Loucy (cell line): Measurements from ENCODE around the gene TRAPPC4.

Source experiments
- H2AFZ ChIP-seq: fragments of 200-600 bp; sonication (generic); 2 replicates; pipeline ENCODE4 v1.6.0; 2016; ENCODE audit warnings: antibody characterized with exemption, mild to moderate bottlenecking, low read length, moderate library complexity
- H3F3A ChIP-seq: fragments of 200-600 bp; 2 replicates; pipeline ENCODE4 v1.6.0; 2016; ENCODE audit warnings: antibody characterized with exemption, low read depth, mild to moderate bottlenecking
- H3K27me3 ChIP-seq: fragments of 200-600 bp; sonication (generic); 2 replicates; pipeline ENCODE4 v1.6.1; 2014; ENCODE audit warnings: low read length, mild to moderate bottlenecking; ENCODE audit not compliant: insufficient read depth, poor library complexity, severe bottlenecking
- H3K36me3 ChIP-seq: fragments of 200-600 bp; sonication (generic); 2 replicates; pipeline ENCODE4 v1.6.1; 2016; ENCODE audit warnings: low read length; ENCODE audit not compliant: insufficient read depth
- H3K4me1 ChIP-seq: fragments of 200-600 bp; sonication (generic); 2 replicates; pipeline ENCODE4 v1.5.1; 2014; ENCODE audit warnings: low read length, mild to moderate bottlenecking; ENCODE audit not compliant: insufficient read depth, poor library complexity, severe bottlenecking
- H3K4me2 ChIP-seq: fragments of 200-600 bp; sonication (generic); 2 replicates; pipeline ENCODE4 v1.6.0; 2014; ENCODE audit warnings: antibody characterized with exemption, low read length, low read depth, mild to moderate bottlenecking; ENCODE audit not compliant: poor library complexity, severe bottlenecking
- H3K4me3 ChIP-seq: fragments of 200-600 bp; sonication (generic); 2 replicates; pipeline ENCODE4 v1.5.1; 2014; ENCODE audit warnings: low read length, mild to moderate bottlenecking, mixed read lengths; ENCODE audit not compliant: poor library complexity, severe bottlenecking
- H3K79me2 ChIP-seq: fragments of 200-600 bp; sonication (generic); 2 replicates; pipeline ENCODE4 v1.6.1; 2014; ENCODE audit warnings: low read length; ENCODE audit not compliant: insufficient read depth
- H3K9ac ChIP-seq: fragments of 200-600 bp; sonication (generic); 2 replicates; pipeline ENCODE4 v1.6.0; 2014; ENCODE audit warnings: mild to moderate bottlenecking, low read depth, low read length, moderate library complexity; ENCODE audit not compliant: poor library complexity, severe bottlenecking
- H3K9me2 ChIP-seq: fragments of 200-600 bp; sonication (generic); replicated peaks from 2 replicates; pipeline ENCODE4 v1.6.1; 2016; ENCODE audit warnings: low read depth, low read length, mixed read lengths
- H3K9me3 ChIP-seq: fragments of 200-600 bp; sonication (generic); 2 replicates; pipeline ENCODE4 v1.6.1; 2014; ENCODE audit warnings: mild to moderate bottlenecking, antibody characterized with exemption, low read length, low read depth; ENCODE audit not compliant: insufficient read depth
- H4K20me1 ChIP-seq: fragments of 200-600 bp; sonication (generic); 2 replicates; pipeline ENCODE4 v1.6.0; 2014; ENCODE audit warnings: antibody characterized with exemption, low read length, mild to moderate bottlenecking; ENCODE audit not compliant: insufficient read depth, poor library complexity, severe bottlenecking
- CTCF ChIP-seq: fragments of 200-600 bp; sonication (generic); conservative IDR thresholded peaks from 2 replicates; pipeline ENCODE4 v1.5.1; 2014; ENCODE audit warnings: mild to moderate bottlenecking, antibody characterized with exemption, low read length
- EZH2phosphoT487 ChIP-seq: fragments of 200-600 bp; IDR thresholded peaks from 2 replicates; pipeline ENCODE4 v1.6.1; 2018; ENCODE audit warnings: antibody characterized with exemption, mild to moderate bottlenecking, moderate library complexity, borderline replicate concordance

The TRAPPC4 gene

GRCh38 chr11:119025099-119025473 lies 6.5 kb downstream of the TRAPPC4 start:
- H3K4me3 ChIP-seq = no peak overlapping the region
- TF ChIP-seq CTCF = no peak
- H3K9me3 ChIP-seq = no peaks in the 10 kb centered on the region
- no peaks in the 10 kb centered on the region for H3K27me3 ChIP-seq
- H2AFZ ChIP-seq = no peak overlapping the region
- no peaks in the 10 kb centered on the region for H3K9me2 ChIP-seq
- H3K4me2 ChIP-seq = no peak overlapping the region
- H3K9ac ChIP-seq = no peak overlapping the region
- H3K4me1 ChIP-seq = peaks cover 27% of the 10 kb centered on the region
- no peaks in the 10 kb centered on the region for H3F3A ChIP-seq
- peaks cover 10% of the 10 kb centered on the region for H3K36me3 ChIP-seq
- peaks cover 2% of the 10 kb centered on the region for H4K20me1 ChIP-seq
- H3K79me2 ChIP-seq = peaks cover 57% of the 10 kb centered on the region

- no peak overlapping the region for H3K4me3 ChIP-seq
- no peaks in the 10 kb centered on the region for H3K9me3 ChIP-seq
- TF ChIP-seq EZH2phosphoT487 (no peak), CTCF (no peak)
- H4K20me1 ChIP-seq = no peaks in the 10 kb centered on the region
- H3F3A ChIP-seq = no peaks in the 10 kb centered on the region
- H3K4me2 ChIP-seq = no peak overlapping the region
- no peaks in the 10 kb centered on the region for H3K27me3 ChIP-seq
- no peak overlapping the region for H2AFZ ChIP-seq
- peaks cover 57% of the 10 kb centered on the region for H3K79me2 ChIP-seq
- peaks cover 26% of the 10 kb centered on the region for H3K4me1 ChIP-seq
- no peak overlapping the region for H3K9ac ChIP-seq
- H3K9me2 ChIP-seq = no peaks in the 10 kb centered on the region
- peaks cover 10% of the 10 kb centered on the region for H3K36me3 ChIP-seq
These were observed 7.0 kb downstream of the TRAPPC4 start for GRCh38 chr11:119025541-119025940.

- H3K79me2 ChIP-seq = peaks cover 52% of the 10 kb centered on the region
- peaks cover 25% of the 10 kb centered on the region for H3K4me1 ChIP-seq
- H3K4me2 ChIP-seq = no peak overlapping the region
- H3K36me3 ChIP-seq = peaks cover 10% of the 10 kb centered on the region
- no peak overlapping the region for H3K9ac ChIP-seq
- no peak overlapping the region for H2AFZ ChIP-seq
- H3K9me2 ChIP-seq = no peaks in the 10 kb centered on the region
- H4K20me1 ChIP-seq = no peaks in the 10 kb centered on the region
- H3F3A ChIP-seq = no peaks in the 10 kb centered on the region
- H3K4me3 ChIP-seq = no peak overlapping the region
- TF ChIP-seq CTCF (no peak), EZH2phosphoT487 (no peak)
- no peaks in the 10 kb centered on the region for H3K27me3 ChIP-seq
- H3K9me3 ChIP-seq = no peaks in the 10 kb centered on the region
These were observed 7.6 kb downstream of the TRAPPC4 start for GRCh38 chr11:119025978-119026766.
